K562 (cell line): Measurements from ENCODE around the gene NAE1. TPM values are rescaled to one million over a fixed set of nuclear protein-coding genes. Genes with fewer than 3 reads are reported as not detected.

Experiments
- ARNT ChIP-seq, 2 experiments: fragments of 450-650 bp; IDR thresholded peaks; 2 replicates each; pipeline ENCODE4 v1.6.1; 2016; ENCODE audit warnings: mild to moderate bottlenecking in 1 of 2
- BCOR ChIP-seq: fragments of 450-650 bp; IDR thresholded peaks from 2 replicates; pipeline ENCODE4 v1.6.1; 2016
- ESRRB ChIP-seq: fragments of 250-450 bp; sonication (Bioruptor Pico); IDR thresholded peaks from 2 replicates; pipeline ENCODE4 v1.5.0; 2020; ENCODE audit warnings: mild to moderate bottlenecking, moderate library complexity, borderline replicate concordance
- HCFC1 ChIP-seq: IDR thresholded peaks from 2 replicates; pipeline ENCODE4 v1.6.1; 2012; ENCODE audit warnings: low read depth, low read length, improper control_type of control experiment
- MCM5 ChIP-seq: fragments of 450-650 bp; IDR thresholded peaks from 2 replicates; pipeline ENCODE4 v1.6.1; 2016; ENCODE audit warnings: low read depth
- MTA1 ChIP-seq: fragments of 450-650 bp; IDR thresholded peaks from 2 replicates; pipeline ENCODE4 v1.6.1; 2017; ENCODE audit warnings: borderline replicate concordance
- NFIX ChIP-seq: fragments of 250-450 bp; sonication (Bioruptor Pico); IDR thresholded peaks from 2 replicates; pipeline ENCODE4 v1.4.0; 2020; ENCODE audit warnings: low read depth, mild to moderate bottlenecking, moderate library complexity
- NFXL1 ChIP-seq: fragments of 450-650 bp; formaldehyde crosslinking; IDR thresholded peaks from 2 replicates; pipeline ENCODE4 v1.4.0; 2021; ENCODE audit warnings: mild to moderate bottlenecking
- PPARD ChIP-seq: fragments of 250-450 bp; sonication (Bioruptor Pico); IDR thresholded peaks from 2 replicates; pipeline ENCODE4 v1.8.0; 2022; ENCODE audit warnings: inconsistent platforms, mild to moderate bottlenecking, moderate library complexity
- SAP30 ChIP-seq: fragments of 200-600 bp; sonication (generic); IDR thresholded peaks from 2 replicates; pipeline ENCODE4 v1.6.1; 2012; ENCODE audit warnings: borderline replicate concordance, low read depth, mild to moderate bottlenecking, moderate library complexity, low read length, control low read depth, inconsistent platforms; ENCODE audit not compliant: insufficient read depth, poor library complexity, severe bottlenecking
- SP2 ChIP-seq: IDR thresholded peaks from 2 replicates; pipeline ENCODE4 v1.6.1; 2011; ENCODE audit warnings: mild to moderate bottlenecking, low read depth, low read length, moderate library complexity; ENCODE audit not compliant: poor library complexity, severe bottlenecking; ENCODE audit errors: extremely low read depth
- TBL1XR1 ChIP-seq, 2 experiments: IDR thresholded peaks; 2 replicates each; pipeline ENCODE4 v1.6.1; 2012; ENCODE audit warnings: improper control_type of control experiment in 2 of 2, low read length in 2 of 2, mild to moderate bottlenecking in 1 of 2
- ZFX ChIP-seq: sonication (generic); formaldehyde crosslinking; IDR thresholded peaks from 2 replicates; pipeline ENCODE4 v1.8.0; 2022; ENCODE audit warnings: mild to moderate bottlenecking, missing genetic modification reagents, moderate library complexity
- ZNF431 ChIP-seq: sonication (generic); formaldehyde crosslinking; IDR thresholded peaks from 2 replicates; pipeline ENCODE4 v1.8.0; 2022; ENCODE audit warnings: mild to moderate bottlenecking, missing genetic modification reagents
- ZNF507 ChIP-seq: conservative IDR thresholded peaks from 2 replicates; pipeline ENCODE4 v1.6.1; 2017; ENCODE audit warnings: missing genetic modification characterization, missing compliant biosample characterization
- polyA plus RNA-seq, 8 experiments: library from polyadenylated mRNA; depleted of rRNA in 4 of 8; stranded (reverse) in 5 of 8; unstranded in 3 of 8; fragments of >200 nt; fragmentation: Nextera tagmentation in 2 of 8; fragmentation: Illumina TruSeq in 1 of 8; extraction: Ambion mirVana in 2 of 8; extraction: Trizol in 1 of 8; gene quantifications; 2 replicates each; pipeline versions ENCODE4 v1.2.1 to v1.2.3, GENCODE V29; 2011 to 2014; ENCODE audit warnings: inconsistent platforms in 1 of 8, missing spikeins in 1 of 8
- total RNA-seq, 7 experiments: library from RNA; depleted of rRNA in 6 of 7; stranded (reverse); fragments of >200 nt in 6 of 7; fragmentation: Illumina TruSeq in 2 of 7; extraction: Trizol in 2 of 7; gene quantifications; 2 replicates each; pipeline versions ENCODE4 v1.2.1 to v1.2.3, GENCODE V29; 2011 to 2021; ENCODE audit warnings: low replicate concordance in 1 of 7
- TF ChIP-seq, protein P1 (sequence below): fragments of 200-600 bp; sonication (generic); IDR thresholded peaks from one replicate; pipeline ENCODE4 v1.6.1; 2012; ENCODE audit warnings: mild to moderate bottlenecking, low read depth, low read length, inconsistent platforms
- TF ChIP-seq, protein P2 (sequence below): fragments of 250-450 bp; sonication (Bioruptor Pico); IDR thresholded peaks from 2 replicates; pipeline ENCODE4 v1.4.0; 2020; ENCODE audit warnings: mild to moderate bottlenecking

NAE1 gene
- total and polyA plus RNA-seq, 9 of the 15 experiments (the other 6 are each of a cell fraction or from before 2014, with no cell fraction given): 165 to 294 (median 230) TPM

DNA sequence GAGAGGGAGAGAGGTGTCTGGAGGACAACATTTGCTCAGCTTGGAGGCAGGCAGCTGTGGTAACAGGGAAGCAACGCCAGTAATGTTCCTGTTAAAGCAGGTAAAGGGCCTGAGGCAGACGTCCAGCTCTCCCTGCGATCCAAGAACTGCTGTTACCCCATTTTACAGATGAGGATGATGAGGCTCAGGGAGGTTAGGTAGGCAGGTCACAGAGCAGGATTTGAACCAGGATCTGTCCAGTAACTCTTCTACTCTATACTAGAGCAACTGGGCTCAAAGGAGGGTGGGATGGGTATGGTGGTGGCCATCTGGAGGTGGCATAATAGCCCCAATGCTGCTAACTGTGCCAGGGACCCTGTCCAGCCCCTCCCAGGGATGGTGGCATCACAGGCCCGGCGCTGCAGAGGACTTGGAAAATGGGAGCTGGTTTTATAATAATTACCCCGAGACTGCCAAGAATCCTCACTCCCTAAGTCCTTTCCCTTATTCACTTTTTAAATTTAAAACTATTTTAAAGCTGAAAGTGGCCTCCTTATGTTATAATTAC is 25.5 kb upstream of the NAE1 start (continued):
- TF ChIP-seq, protein P1, sequence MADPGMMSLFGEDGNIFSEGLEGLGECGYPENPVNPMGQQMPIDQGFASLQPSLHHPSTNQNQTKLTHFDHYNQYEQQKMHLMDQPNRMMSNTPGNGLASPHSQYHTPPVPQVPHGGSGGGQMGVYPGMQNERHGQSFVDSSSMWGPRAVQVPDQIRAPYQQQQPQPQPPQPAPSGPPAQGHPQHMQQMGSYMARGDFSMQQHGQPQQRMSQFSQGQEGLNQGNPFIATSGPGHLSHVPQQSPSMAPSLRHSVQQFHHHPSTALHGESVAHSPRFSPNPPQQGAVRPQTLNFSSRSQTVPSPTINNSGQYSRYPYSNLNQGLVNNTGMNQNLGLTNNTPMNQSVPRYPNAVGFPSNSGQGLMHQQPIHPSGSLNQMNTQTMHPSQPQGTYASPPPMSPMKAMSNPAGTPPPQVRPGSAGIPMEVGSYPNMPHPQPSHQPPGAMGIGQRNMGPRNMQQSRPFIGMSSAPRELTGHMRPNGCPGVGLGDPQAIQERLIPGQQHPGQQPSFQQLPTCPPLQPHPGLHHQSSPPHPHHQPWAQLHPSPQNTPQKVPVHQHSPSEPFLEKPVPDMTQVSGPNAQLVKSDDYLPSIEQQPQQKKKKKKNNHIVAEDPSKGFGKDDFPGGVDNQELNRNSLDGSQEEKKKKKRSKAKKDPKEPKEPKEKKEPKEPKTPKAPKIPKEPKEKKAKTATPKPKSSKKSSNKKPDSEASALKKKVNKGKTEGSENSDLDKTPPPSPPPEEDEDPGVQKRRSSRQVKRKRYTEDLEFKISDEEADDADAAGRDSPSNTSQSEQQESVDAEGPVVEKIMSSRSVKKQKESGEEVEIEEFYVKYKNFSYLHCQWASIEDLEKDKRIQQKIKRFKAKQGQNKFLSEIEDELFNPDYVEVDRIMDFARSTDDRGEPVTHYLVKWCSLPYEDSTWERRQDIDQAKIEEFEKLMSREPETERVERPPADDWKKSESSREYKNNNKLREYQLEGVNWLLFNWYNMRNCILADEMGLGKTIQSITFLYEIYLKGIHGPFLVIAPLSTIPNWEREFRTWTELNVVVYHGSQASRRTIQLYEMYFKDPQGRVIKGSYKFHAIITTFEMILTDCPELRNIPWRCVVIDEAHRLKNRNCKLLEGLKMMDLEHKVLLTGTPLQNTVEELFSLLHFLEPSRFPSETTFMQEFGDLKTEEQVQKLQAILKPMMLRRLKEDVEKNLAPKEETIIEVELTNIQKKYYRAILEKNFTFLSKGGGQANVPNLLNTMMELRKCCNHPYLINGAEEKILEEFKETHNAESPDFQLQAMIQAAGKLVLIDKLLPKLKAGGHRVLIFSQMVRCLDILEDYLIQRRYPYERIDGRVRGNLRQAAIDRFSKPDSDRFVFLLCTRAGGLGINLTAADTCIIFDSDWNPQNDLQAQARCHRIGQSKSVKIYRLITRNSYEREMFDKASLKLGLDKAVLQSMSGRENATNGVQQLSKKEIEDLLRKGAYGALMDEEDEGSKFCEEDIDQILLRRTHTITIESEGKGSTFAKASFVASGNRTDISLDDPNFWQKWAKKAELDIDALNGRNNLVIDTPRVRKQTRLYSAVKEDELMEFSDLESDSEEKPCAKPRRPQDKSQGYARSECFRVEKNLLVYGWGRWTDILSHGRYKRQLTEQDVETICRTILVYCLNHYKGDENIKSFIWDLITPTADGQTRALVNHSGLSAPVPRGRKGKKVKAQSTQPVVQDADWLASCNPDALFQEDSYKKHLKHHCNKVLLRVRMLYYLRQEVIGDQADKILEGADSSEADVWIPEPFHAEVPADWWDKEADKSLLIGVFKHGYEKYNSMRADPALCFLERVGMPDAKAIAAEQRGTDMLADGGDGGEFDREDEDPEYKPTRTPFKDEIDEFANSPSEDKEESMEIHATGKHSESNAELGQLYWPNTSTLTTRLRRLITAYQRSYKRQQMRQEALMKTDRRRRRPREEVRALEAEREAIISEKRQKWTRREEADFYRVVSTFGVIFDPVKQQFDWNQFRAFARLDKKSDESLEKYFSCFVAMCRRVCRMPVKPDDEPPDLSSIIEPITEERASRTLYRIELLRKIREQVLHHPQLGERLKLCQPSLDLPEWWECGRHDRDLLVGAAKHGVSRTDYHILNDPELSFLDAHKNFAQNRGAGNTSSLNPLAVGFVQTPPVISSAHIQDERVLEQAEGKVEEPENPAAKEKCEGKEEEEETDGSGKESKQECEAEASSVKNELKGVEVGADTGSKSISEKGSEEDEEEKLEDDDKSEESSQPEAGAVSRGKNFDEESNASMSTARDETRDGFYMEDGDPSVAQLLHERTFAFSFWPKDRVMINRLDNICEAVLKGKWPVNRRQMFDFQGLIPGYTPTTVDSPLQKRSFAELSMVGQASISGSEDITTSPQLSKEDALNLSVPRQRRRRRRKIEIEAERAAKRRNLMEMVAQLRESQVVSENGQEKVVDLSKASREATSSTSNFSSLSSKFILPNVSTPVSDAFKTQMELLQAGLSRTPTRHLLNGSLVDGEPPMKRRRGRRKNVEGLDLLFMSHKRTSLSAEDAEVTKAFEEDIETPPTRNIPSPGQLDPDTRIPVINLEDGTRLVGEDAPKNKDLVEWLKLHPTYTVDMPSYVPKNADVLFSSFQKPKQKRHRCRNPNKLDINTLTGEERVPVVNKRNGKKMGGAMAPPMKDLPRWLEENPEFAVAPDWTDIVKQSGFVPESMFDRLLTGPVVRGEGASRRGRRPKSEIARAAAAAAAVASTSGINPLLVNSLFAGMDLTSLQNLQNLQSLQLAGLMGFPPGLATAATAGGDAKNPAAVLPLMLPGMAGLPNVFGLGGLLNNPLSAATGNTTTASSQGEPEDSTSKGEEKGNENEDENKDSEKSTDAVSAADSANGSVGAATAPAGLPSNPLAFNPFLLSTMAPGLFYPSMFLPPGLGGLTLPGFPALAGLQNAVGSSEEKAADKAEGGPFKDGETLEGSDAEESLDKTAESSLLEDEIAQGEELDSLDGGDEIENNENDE: no peak
- TF ChIP-seq ARNT (IDR thresholded peaks at IDR 0.05) (no peak), NFXL1 (CRISPR knock-in tag) (no peak), MCM5 (no peak), TBL1XR1 (IDR thresholded peaks at IDR 0.05; ENCODE audit: low read length in 2 of 2) (no peak), SAP30 (no peak), ZNF431 (CRISPR knock-in tag) (no peak), ZFX (CRISPR knock-in tag) (no peak), PPARD (CRISPR knock-in tag) (no peak), ZNF507 (no peak), NFIX (CRISPR knock-in tag) (no peak), BCOR (0 out of 2 replicates have a peak, but pooled peaks have one; percentile 33), MTA1 (no peak), SP2 (no peak), HCFC1 (no peak), ESRRB (no peak)
- TF ChIP-seq, protein P2, sequence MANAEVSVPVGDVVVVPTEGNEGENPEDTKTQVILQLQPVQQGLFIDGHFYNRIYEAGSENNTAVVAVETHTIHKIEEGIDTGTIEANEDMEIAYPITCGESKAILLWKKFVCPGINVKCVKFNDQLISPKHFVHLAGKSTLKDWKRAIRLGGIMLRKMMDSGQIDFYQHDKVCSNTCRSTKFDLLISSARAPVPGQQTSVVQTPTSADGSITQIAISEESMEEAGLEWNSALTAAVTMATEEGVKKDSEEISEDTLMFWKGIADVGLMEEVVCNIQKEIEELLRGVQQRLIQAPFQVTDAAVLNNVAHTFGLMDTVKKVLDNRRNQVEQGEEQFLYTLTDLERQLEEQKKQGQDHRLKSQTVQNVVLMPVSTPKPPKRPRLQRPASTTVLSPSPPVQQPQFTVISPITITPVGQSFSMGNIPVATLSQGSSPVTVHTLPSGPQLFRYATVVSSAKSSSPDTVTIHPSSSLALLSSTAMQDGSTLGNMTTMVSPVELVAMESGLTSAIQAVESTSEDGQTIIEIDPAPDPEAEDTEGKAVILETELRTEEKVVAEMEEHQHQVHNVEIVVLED (CRISPR knock-in tag): no peak
